ENCODE data around the gene CLN6.

GRCh38 chr15:68201153-68201878 is 28.2 kb downstream of the CLN6 start:
- TF ChIP-seq CTCF (conservative IDR thresholded peaks at IDR 0.05; ENCODE audit: low read length): no peak
- no peak for TF ChIP-seq EZH2phosphoT487 (IDR thresholded peaks at IDR 0.05; ENCODE audit: borderline replicate concordance, low read depth, low read length)
